SK-N-DZ (cell line): Measurements from ENCODE around the gene AGO3. TPM values are rescaled to one million over a fixed set of nuclear protein-coding genes. Genes with fewer than 3 reads are reported as not detected.
"Not testable (repeated sequence)": the region's sequence is repeated elsewhere in the genome, so short reads cannot be mapped to it uniquely, and the experiment has no call there.

Experiments
- DNase-seq: peaks from one replicate; pipeline ENCODE4 v3.0.0-alpha.2; 2015; ENCODE audit warnings: low spot score
- polyA plus RNA-seq, 2 experiments: library from polyadenylated mRNA; depleted of rRNA; stranded (reverse); fragments of >200 nt; gene quantifications; 2 replicates each; pipeline ENCODE4 v1.2.3, GENCODE V29; 2014

AGO3 gene
- polyA plus RNA-seq (2014; cell fraction: cytosol; rRNA removed), result 5.1 and 6.7 TPM in 2 replicates
- 4.4 and 7.1 TPM in 2 replicates for polyA plus RNA-seq (2014; cell fraction: nucleus; rRNA removed)

DNA sequence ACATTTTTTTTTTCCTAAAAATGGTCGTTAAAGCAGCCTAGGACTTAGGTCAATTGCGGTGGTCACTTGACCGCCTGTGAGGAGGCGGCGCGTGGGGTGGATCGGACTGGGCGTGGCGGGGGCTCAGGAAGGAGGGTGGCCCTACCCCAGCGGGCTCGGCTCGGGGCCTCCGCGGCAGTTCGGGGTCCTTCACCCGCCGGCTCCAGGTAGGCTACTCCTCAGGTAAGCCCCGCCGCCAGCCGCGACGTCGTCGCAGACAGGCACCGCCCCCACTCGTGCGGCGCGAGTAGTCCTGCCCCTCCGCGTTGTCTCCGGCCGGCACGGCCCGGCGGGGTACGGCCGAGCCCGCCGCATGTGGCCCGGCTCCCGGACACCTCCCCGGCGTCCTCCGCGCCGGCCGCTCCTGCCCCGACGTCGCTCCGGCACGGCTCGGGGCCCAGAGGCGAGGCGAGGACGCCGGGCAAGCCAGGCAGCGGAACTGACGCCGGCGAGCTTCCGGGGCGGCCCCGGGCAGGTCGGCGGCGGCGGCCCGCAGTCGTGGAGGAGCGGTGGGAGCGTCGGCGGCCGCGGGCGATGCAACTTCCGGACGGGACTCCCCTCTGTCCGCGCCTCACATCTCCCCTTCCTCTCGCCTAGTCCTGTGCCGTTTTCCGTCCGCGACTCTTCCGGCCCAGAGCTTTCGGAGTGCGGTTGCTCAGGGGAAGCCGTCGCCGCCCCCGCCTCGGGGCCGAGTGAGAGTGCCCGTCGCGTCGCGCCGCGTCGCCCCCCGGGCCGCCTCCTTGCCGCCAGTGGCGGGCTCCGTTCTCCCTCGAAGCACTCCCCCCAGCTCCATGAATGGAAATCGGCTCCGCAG, at the start of gene AGO3:
TSS of gene AGO3 (plus strand) at position 513 of the 853 bp plus-strand sequence. CDS start at position 835, 322 bp downstream.
- peak; percentile 83 for DNase-seq

DNA sequence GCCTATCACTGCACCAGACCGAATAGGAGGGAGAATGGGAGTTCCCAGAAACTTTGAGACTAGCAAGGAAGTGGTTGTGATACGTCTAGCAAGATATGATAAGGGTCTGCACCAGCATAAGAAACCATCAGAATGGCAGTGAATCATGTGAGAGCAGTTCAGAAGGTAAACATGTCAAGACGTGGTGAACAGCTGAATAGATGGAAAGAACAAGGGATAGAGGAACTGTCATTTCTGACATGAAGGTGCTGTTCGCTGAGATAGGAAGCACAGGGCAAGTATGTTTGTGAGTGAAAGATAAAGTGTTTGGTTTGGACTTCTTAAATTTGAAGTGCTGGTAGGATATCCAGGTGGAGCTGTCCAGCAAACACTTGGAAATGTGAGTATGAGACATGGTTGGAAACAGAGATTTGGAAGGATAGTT, 49.0 kb upstream of the AGO3 start:
- no peak for DNase-seq

DNA sequence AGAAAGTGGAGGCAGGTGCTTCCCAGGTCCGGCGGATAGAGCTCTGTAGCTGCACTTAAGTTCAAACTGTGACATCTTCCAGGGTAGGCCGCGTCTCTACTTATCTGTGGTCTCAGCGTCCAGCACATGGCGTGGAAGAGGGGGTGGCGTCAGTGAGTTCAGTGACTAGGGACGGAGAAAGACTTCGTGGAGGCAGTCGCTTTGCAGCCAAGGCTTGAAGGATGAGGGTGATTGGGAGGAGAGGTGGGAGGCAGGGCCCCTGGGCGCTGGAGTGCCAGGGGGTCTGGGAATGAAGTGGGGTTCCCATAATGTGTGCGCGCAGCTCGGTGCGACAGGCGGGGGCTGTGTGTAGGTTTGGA, 48.3 kb upstream of the AGO3 start:
- DNase-seq, result peak; percentile 50

- DNase-seq, result peak; percentile 87
Observed at GRCh38 chr1:35882945-35883634, 47.8 kb upstream of the AGO3 start, which contains the start of gene AGO1. Gene AGO1 (plus strand): TSS chr1:35883209. CDS start chr1:35883422, 213 bp downstream.

- DNase-seq, result peak; percentile 81
Observed at GRCh38 chr1:35883635-35884101, 47.2 kb upstream of the AGO3 start.

- DNase-seq, result no peak
Observed at GRCh38 chr1:35884934-35885333, 46.0 kb upstream of the AGO3 start.

GRCh38 chr1:35885961-35886558, 44.8 kb upstream of the AGO3 start:
- DNase-seq, result peak; percentile 23

- peak; percentile 57 for DNase-seq
Observed at GRCh38 chr1:35886577-35887431, 44.1 kb upstream of the AGO3 start.

DNA sequence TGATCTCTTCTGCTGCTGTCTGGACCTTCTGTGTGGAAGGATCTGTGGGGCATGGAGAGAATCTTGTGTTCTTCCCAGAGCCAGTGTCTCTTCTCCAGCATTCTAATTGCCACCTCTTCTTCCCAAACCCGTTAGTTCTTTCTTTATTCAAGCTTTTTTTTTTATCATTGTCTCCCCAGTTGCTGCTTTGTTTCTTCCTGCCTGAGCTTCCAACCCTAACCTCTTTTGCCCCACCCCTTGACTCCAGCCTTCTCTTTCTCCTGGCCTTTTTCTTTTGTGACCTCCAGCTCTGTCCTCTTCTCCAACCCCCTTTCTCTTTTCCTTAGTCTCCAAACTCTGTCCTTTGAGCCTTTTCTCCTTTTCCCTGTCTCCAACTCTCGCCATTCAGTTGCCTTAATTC, 43.4 kb upstream of the AGO3 start:
- DNase-seq, result no peak

- DNase-seq, result no peak
Observed at GRCh38 chr1:35888255-35888654, 42.6 kb upstream of the AGO3 start.

GRCh38 chr1:35888981-35889380, 41.9 kb upstream of the AGO3 start:
- DNase-seq, result not testable (repeated sequence)

GRCh38 chr1:35893051-35893879, 37.6 kb upstream of the AGO3 start:
- DNase-seq, result no peak

DNA sequence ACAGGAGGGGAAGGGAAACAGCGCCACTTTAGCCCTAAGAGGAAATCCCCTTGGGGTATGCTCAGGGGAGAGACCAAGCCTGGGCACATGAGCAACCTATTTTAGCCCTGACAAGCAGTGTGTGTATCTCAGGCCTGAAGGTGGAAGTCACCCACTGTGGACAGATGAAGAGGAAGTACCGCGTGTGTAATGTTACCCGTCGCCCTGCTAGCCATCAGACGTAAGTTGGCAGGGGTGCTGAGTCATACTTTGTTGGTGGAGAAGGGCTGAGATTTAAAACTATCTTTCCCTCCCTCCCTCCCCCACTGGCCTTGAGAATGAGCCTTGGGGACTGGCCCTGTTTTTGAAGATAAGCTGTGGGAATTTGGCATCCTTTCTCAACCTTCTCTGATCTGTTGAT, 36.7 kb upstream of the AGO3 start:
- no peak for DNase-seq

- DNase-seq, result no peak
Observed at GRCh38 chr1:35894656-35895055, 36.2 kb upstream of the AGO3 start.

DNA sequence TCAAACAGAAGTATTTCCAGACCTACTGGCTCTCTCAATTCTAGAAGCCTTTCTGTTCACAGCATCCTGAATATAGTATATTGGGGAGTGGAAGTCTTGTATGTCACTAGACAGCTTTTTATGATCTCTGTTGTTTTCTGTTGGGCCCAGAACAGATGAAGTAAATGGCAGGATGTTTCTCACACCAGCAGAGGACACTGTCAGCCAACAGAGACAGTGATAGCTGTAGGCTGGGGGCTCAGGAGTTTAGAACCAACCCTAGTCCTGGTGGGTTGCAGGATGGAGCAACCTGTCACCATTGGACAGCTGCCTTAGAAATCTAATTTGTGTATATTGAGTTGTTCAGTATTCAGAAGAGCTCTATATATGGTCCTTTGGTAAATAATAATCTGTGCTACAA, 31.0 kb upstream of the AGO3 start:
- no peak for DNase-seq

DNA sequence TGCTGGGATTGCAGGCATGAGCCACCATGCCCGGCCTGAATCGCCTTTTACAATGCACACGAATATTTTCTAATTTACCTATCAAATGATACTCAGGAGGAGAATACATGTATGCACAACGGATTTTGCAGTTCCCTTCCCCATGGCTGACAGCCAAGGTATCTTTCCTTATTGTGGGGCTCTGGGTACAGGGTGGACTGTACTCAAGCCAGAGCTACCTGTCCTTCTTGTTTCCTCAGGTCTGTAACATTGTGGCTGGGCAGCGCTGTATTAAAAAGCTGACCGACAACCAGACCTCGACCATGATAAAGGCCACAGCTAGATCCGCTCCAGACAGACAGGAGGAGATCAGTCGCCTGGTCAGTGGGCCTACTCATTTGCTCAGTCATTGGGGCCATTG, 29.7 kb upstream of the AGO3 start:
- no peak for DNase-seq

- DNase-seq, result no peak
Observed at GRCh38 chr1:35902671-35903070, 28.2 kb upstream of the AGO3 start.

GRCh38 chr1:35914717-35915116, 16.2 kb upstream of the AGO3 start:
- no peak for DNase-seq

GRCh38 chr1:35915693-35916092, 15.2 kb upstream of the AGO3 start:
- no peak for DNase-seq

DNA sequence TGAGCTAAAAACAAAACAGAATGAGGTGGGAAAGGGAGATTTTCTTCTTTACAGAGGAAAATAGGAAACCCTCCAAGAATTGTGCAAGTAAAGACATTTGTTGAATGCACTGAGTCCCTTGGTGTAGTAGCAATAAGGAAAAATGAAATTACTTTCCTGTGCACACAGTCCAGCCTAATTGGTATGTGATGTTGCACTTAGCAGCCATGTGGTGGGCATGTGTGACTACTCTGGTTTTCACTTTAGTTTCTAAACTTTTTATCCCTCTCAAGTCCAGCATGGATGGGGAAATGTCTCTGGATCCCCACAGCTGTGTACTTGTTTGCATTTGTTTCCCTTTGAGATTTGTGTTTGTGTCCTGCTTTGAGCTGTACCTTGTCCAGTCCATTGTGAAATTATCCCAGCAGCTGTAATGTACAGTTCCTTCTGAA, 7.1 kb upstream of the AGO3 start:
- DNase-seq, result no peak
